OCI-M2 (cell line): ENCODE results near the gene AMZ1.
A peak's percentile ranks its signal among the peaks of the same experiment; 100 is the strongest.
"Not testable (repeated sequence)": the region's sequence is repeated elsewhere in the genome, so short reads cannot be mapped to it uniquely, and the experiment has no call there.

Source experiments
- DNase-seq: peaks from one replicate; lab custom pipeline; 2025; ENCODE audit not compliant: unreplicated experiment; lab: John Stamatoyannopoulos, UW

The AMZ1 gene

DNA sequence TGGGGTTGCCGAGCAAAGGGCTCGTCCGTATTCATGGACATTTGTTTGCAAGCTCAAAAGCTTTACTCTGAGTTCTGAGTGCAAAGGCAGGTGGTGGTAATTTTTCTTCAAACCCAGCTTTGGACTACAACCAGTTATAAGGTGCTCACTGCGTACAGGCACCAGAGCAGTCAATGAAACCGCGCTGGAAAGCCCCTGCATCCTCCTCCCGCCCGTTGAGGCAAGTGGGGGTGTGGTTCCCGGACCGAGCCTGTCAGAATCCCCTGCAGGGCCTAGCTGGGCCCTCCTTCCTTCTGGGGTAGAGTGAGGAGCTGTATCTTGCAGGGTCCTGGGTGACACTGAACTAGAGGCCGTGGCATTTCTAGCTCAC, 22.3 kb downstream of the AMZ1 start:
- DNase-seq = no peak

DNA sequence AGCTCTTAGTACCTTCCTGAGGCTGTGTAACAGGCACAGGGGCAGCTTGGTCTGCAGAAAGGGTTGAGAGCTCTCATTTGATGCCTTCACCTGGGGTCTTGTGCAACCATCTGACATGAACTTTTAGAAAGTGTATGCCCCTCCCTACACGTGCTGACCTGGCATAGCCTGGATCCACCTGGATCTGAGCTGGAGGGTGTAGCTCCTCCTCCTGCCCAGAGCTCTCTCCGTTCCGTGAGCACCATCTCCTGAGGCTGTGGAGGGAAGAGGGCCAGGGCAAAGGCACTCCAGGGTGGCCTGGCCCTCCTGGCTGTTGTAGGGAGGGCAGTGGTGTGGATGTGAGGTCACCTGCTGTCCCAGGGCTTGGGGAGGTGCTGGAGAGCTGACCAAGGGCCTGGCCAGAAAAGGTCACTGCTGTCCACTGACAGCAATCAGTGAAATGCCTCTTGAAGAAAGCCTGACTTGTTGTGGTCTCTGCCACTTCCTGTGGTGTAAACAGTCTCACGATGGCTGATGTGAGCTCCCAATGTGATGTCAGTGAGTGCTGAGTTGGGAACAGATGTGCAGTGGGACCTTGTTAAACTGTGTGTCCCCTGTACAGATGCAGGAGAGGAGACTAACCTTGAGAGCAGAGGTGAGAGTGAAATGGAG, 23.0 kb downstream of the AMZ1 start:
- DNase-seq = no peak

DNA sequence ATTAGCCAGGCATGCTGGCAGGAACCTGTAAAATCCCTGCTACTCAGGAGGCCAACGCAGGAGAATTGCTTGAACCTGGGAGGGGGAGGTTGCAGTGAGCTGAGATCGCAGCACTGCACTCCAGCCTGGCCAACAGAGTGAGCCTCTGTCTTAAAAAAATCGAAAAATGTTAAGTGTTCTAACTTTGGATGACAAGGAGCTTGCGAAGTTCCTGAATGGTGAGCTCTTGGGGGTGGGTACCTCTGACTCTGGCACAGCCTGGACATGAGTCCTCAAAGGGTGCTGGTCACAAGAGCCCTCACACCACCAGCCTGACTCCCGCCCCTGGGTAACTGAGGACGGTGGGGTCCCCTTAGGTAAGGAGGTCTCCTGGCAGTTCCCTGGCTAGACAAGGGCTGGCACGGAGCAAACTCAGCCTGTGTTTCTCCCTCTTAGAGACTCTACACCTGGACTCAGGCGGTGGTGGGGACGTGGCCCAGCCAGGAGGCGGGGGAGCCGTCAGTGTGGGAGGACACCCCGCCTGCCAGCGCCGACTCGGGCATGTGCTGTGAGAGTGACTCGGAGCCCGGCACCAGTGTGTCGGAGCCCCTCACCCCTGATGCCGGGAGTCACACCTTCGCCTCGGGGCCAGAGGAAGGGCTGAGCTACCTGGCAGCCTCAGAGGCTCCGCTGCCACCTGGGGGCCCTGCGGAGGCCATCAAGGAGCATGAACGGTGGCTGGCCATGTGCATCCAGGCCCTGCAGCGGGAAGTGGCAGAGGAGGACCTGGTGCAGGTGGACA, 24.1 kb downstream of the AMZ1 start:
- no peak for DNase-seq

DNA sequence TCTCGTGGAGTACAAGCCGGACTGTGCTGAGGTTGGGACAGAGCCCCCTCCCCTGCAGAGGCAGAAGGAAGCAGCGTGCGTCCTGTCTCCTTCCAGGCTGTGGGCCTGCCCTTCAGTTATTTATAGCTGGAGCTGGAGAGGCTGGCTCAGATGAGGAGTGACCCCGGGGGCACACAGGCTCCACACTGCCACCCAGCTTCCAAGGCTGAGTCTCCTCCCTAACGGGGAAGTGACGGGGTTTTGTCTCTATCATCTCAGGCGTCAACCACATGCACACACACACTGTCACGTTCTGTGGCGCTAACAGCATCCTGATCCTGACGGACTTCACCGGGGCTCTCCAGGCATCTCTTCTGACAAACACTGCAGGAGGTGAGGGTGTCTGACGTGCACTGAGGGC, 25.4 kb downstream of the AMZ1 start:
- DNase-seq = no peak

DNA sequence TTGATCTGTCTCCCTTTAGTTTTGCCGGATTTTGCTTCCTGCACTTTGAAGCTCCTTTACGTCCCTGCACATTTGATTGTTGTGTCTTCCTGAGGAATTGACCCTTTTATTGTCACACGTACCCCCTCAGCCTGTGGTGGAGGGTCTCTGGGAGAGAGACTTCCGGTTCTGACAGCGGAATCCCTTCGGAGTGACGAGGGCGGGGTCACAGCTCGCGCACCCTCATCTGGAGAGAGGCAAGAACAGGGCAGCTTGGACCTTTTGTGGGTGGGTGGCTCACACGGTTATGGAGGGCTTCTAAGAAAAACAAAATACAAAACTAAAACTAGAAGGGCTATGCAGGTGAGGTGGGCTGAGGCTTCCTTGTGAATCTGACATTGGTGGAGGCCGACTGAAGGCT, 26.0 kb downstream of the AMZ1 start:
- DNase-seq = no peak

DNA sequence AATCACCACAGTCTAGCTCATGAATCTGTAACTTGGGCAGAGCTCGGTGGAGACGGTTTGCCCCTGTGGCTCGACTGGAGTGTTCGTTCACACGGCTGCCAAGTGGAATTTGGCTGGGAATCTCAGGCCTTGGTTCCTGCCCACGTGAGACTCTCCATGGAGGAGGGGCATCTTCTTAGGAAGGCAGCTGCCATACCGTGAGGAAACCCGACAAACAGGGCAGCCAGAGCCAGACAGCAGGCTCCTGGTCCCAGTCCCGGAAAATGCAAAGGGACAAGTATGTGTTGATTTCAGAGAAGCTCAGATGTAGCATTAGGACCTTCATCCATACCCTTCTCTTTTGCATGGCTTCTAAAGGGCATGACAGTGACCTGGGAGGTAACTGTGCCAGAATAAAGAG, 26.6 kb downstream of the AMZ1 start:
- DNase-seq = no peak

DNA sequence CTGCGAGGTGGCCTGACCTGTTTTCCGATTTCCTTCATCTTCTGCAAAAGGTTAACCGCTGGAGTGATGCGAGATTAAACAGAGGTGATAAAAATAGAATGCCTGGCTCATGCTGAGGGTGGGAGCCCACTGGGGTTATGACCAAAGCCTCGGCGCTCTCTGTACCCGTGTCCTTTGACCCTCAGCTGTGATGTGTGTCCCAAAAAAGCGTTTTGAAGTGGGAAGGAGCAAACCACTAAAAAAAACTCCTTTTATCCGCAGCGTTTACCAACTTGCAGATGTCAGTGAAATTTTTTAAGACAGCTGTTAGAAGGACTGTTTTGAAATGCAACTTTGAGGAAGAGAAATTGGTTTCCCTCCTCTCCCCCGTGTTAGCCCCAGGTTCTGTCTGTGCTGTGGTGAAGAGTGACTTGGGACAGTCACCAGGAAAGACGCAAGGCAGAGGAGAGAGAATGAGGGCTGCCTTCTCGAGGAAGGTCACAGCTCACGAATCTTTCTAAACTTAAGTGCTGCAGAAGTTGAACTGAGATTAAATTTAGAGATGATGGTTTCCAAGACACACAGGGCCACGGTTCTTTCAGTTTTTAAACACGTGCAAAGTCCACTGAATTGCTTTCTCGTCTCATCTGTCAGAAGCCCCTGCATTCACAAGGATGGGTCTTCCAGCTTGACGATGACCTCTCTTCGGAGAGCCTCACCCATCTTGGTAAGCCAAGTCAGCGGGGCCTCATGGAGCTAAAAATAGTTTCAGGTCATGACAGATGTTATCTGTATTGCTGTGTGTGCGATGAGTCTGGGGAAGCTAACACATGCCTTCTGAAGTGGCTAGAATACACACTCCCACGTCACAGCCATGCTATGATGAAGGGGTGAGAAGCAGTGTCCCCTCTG, 27.6 kb downstream of the AMZ1 start:
- no peak for DNase-seq

DNA sequence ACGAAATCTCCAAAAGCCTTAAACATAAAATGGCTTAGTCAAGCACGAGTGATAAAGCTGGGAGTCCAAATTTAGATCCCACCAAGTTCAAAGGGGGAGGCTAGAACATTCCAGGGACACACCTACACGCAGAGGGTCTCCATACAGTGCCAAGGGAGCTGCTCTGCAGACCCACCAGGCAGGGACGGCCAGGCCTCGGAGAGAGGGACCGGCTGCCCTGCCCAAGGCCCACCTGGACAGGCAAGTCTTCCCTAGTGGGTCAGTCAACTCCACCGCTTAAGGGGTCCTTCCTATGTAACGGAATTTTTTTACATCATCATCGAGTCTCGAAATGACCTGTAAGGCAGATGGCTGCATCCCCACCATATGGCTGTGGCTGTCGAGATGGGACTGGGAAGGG, 28.5 kb downstream of the AMZ1 start:
- DNase-seq = no peak

DNA sequence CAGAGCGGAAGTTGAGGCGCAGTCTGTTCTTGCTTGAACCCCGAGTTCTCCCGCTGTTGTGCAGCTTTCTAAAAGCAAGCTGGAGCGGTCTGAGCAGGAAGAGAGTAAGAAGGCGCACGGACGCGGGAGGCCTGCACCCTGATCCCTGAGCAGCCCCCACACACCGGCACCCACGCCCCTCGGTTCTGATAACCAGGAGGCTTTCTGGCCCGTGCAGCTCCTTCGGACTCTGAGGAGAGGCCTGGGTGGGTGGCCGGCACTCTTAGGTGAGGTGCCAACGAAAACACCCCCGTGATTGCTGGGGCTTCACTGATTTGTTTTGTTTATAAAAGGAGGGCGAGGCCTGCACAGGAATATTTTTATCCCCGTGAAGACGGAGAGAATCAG, 28.9 kb downstream of the AMZ1 start:
- no peak for DNase-seq

DNA sequence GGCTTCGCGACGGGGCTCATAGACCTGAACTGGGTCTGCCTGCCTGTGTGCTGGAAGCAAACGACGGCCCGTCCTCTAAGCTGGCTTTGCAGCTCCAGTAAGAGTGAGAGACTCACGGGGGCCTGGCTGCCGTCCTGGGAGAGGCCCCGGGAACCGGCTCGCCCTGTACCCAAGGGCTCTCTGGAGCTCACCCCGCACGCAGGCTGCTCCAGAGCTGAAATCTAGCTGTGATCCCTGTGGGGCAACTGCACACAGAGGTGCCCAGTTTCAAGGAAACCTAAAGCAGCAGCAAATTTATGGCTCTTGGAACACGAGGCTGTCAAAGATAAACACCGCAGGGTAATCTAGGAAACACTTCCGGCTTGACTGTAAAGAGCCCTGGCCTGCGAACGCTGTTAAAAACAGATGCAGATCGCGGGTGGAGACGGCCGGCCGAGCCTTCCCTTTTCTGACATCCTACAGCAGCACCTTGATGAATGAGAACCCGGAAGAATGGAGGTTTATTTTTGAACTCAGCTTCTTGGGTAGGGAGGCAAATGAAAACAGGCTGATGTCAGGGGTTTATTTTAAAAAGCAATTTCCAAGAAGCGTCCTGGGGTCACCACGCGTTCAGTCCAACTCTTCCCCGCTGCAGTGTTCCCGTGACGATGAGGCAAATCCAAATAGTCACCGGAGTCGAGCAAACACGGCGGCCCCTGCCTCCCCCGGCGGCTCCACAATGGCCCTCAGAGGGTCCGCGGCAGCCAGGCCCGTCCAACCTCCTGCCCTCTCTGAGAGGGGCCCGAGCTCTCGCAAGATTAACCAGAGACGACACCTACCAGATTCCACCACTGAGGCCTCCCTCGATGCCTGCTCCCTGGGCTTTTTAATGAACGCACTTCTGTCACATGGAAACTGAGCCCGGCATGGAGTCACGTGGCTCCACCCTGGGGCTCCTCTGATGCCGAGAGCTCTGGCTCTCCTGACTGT, 29.6 kb downstream of the AMZ1 start:
- peak; percentile 12 for DNase-seq

DNA sequence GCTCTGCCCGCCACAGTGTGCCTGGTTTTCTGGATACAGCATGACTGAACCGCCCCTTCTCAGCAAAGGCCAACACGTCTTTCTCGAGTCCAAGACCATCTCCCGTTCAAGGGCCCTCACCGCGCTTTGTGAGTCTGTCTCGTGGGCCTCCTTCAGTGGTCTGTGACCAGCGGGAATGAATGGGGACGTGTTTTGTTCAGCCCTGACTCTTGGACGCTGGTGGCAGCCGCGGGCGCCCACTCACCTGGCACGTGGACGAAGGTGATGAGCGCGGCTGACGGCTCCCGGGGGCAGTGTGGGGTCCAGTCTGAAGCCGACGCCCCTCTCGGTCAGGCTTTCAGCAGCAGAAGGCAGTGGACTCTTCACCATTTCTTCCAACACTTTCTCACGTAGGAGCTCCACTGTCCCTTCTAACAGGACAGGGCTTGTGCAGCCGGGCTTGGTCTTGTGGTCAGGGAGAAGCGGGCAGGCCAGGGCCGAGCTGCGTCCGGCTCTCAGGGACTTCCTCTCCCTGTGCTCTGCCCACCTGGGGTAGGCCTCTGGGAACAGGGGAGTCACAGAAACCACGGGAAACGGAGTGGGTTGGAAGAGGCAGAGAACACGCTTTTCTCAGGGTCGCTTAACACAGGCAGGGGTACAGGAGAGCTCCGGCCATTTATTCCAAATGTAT, 30.4 kb downstream of the AMZ1 start:
- no peak for DNase-seq

DNA sequence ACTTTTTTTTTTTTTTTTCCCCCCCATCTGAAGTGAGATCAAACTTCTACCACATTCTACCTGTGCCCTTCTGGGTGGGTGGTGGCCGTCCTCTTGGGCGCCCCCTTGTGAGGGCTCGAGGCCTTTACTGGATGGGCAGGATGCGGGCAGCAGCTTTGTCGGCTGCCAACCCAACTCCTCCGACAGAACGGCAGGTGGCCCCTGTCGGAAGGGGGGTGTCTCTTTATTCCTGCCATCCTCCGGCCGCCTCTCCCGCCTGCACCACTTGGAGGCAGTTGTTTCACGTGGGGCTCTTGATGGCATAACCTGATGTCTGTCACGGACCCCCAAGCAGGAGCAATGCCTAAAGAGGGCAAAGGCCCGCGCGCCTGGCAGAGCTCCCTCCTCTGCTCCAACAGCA, 31.0 kb downstream of the AMZ1 start:
- no peak for DNase-seq

DNA sequence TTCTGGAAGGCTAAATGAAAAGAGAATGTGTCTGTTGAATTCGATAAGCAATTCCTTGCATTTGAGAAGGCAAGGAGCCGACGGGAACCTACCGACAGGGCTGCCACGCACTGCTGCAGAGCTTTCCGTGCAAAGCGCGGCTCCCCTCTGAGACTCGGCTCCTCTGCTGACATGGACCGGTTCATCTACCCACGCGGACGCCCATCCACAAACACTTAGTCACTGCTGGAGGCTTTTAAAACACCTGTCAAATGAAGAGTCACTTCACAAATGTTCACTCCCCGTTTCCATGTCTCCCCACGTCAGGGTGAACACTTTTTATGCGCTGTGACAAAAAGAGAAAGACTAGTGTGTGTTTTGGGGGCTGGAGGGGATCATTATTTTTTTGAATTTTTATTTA, 32.0 kb downstream of the AMZ1 start:
- no peak for DNase-seq

DNA sequence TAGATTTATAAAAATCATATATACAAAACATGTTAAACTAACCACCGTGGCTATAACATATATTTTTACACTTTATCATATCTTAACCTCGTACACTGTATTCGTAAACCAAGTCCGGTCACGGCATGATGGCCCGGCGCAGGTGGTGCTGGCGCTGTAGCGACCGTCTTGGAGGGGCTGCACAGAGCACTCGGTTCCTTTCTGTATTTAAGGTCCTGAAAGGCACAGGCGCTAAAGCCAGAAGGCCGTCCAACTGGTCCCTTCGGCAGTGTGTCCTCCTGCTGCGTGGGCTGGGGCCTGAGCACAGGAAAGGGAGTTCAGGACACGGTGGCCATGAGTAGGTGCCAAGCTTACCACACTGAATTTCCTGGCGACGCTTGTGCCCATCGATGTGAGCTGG, 33.8 kb downstream of the AMZ1 start:
- no peak for DNase-seq

DNA sequence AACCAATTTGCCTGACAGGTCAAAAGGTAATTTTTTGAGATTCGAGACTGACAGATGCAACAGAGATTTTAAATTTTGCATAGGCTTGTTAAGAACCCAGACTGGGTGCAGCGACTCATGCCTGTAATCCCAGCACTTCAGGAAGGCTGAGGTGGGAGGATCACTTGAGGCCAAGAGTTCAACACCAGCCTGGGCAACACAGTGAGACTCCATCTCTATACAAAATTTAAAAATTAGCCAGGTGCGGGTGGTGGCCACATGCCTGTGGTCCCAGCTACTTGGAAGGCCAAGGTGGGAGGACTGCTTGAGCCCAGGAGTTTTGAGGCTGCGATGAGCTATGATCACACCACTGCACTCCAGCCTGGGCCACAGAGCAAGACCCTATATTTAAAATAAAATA, 34.6 kb downstream of the AMZ1 start:
- no peak for DNase-seq

DNA sequence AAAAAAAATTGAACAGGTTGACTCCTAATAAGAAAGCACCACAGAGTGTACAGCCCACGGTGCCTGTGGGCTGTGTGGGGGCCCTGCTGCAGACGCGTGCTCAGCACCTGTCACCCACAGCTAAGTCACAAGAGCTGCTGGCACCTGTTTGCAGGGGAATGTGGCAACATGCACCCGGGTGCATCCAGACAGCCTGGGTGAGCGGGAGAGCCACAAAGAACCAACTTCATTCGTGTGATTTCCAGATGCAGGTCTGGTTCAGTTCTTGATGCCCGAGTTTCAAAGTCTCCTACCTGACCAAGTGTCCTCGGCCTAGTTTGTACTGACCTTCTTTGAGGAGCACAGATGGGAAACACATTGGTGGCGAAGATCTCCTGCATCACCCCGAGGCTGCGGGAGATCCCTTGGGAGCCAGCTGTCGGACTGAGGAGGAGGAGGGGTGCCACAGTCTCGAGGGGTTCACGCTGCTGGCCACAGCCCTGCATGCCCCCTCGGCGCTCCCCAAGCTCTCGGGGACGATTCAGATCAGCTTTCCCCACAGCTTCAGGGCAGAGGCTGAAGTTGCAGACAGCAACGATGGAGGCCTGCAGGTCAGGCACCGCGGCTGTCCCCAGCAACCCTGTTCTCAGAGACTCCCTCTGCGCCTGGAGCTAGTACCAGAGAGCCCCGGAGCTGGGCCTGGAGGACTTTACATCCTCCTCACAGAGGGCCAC, 35.3 kb downstream of the AMZ1 start:
- no peak for DNase-seq

DNA sequence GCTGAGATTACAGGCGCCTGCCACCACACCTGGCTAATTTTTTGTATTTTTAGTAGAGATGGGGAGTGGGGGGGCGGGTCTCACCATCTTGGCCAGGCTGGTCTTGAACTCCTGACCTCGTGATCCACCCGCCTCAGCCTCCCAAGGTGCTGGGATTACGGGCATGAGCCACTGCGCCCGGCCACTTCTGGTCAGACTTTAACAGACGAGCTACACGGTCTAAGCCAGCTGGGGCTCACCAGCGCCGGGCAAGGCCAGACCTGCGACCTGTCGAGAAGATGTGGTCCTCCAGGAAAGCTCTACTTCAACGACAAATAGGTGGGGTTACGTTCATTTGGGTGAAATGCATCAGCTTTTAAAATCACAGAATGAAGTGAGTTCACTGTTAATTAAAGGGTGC, 36.0 kb downstream of the AMZ1 start:
- DNase-seq = not testable (repeated sequence)

DNA sequence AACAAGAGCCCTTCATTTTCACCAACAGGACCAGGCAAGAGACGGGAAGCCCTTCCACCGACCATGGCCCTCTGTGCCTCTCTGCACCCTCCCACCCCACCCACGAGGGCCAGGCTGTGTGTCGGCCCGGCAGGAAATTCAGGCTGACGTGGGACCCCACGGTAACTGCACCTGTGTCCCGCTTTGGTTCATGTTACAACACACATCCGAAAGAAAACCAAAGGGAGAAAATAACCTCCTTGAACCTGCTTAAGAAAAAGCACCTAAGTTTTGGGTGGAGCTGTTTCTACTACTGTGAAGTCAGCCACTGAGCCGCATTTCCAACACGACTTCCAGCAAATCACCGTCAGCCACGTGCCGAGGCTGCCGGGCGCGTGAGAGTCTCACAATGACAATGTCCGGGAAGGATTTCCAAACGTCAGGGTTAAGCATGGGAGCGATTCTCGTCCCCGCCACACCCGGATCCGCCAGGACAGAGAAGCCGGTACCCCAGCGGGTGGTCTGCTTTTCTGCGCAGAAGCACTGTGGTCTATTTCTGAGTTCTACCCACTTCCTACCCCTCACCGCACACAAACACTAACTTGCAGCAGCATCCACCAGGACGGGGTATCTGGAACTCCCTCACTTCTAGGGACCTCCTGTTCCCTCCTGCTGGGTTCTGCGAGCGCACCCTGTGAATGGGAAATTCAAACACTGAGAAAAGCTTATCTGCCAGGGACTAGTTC, 36.6 kb downstream of the AMZ1 start:
- no peak for DNase-seq
